Retinal pigment epithelial cell (primary cell): ENCODE measurements around the gene MAP4K1.
"Not testable (repeated sequence)": the region's sequence is repeated elsewhere in the genome, so short reads cannot be mapped to it uniquely, and the experiment has no call there.

ENCODE experiments used
- DNase-seq: peaks from one replicate; pipeline ENCODE4 v3.0.0-alpha.2; 2010; ENCODE audit warnings: low read depth
- H3K4me3 ChIP-seq: 2 replicates; pipeline ENCODE4 v1.5.1; 2011; ENCODE audit warnings: mild to moderate bottlenecking, low read length, control low read depth, moderate library complexity
- CTCF ChIP-seq: conservative IDR thresholded peaks from 2 replicates; pipeline ENCODE4 v1.5.1; 2011; ENCODE audit warnings: low read depth, low read length, control low read depth, inconsistent platforms

The MAP4K1 gene

GRCh38 chr19:38557205-38557799 is 60.5 kb downstream of the MAP4K1 start:
- TF ChIP-seq CTCF, result no peak
- DNase-seq, result no peak
- no peak overlapping the region for H3K4me3 ChIP-seq

GRCh38 chr19:38556521-38557174 is 61.1 kb downstream of the MAP4K1 start:
- TF ChIP-seq CTCF, result peak; percentile 30
- no peak for DNase-seq
- no peak overlapping the region for H3K4me3 ChIP-seq

- TF ChIP-seq CTCF, result no peak
- DNase-seq, result no peak
Measured at GRCh38 chr19:38555200-38555599, 62.6 kb downstream of the MAP4K1 start.

GRCh38 chr19:38554676-38555141 is 63.0 kb downstream of the MAP4K1 start:
- H3K4me3 ChIP-seq, result no peak overlapping the region
- TF ChIP-seq CTCF, result no peak
- no peak for DNase-seq

More at GRCh38 chr19:38555200-38555599, 62.6 kb downstream of the MAP4K1 start:
- no peak overlapping the region for H3K4me3 ChIP-seq

GRCh38 chr19:38553239-38553638 is 64.5 kb downstream of the MAP4K1 start:
- not testable (repeated sequence) for H3K4me3 ChIP-seq, DNase-seq

GRCh38 chr19:38551450-38551813 is 66.3 kb downstream of the MAP4K1 start:
- TF ChIP-seq CTCF, result no peak
- DNase-seq, result no peak
- H3K4me3 ChIP-seq, result no peak overlapping the region

- H3K4me3 ChIP-seq, result no peak overlapping the region
- no peak for DNase-seq
- no peak for TF ChIP-seq CTCF
Measured at GRCh38 chr19:38550376-38550775, 67.4 kb downstream of the MAP4K1 start.
